Mesothelial cell of epicardium (in vitro differentiated cells): ENCODE results near the gene PRR19. TPM values are rescaled to one million over a fixed set of nuclear protein-coding genes. Genes with fewer than 3 reads are reported as not detected.
A peak's percentile ranks its signal among the peaks of the same experiment; 100 is the strongest.

Experiments
- DNase-seq, 2 experiments: peaks; one replicate each; pipeline ENCODE4 v3.0.0; 2021; ENCODE audit warnings: low spot score in 2 of 2; ENCODE audit not compliant: unreplicated experiment in 2 of 2
- H3K27ac Mint-ChIP-seq: 2 replicates; pipeline ENCODE4 v1.8.0; 2021; ENCODE audit warnings: mixed read lengths
- H3K27me3 Mint-ChIP-seq: 2 replicates; pipeline ENCODE4 v1.8.0; 2021; ENCODE audit warnings: low read depth, mixed read lengths
- H3K36me3 Mint-ChIP-seq: 2 replicates; pipeline ENCODE4 v1.8.0; 2021; ENCODE audit warnings: mixed read lengths
- H3K4me1 Mint-ChIP-seq: 2 replicates; pipeline ENCODE4 v1.8.0; 2021; ENCODE audit warnings: mixed read lengths
- H3K4me3 Mint-ChIP-seq: 2 replicates; pipeline ENCODE4 v1.8.0; 2021; ENCODE audit warnings: mild to moderate bottlenecking, moderate library complexity, mixed read lengths
- H3K9me3 Mint-ChIP-seq: 2 replicates; pipeline ENCODE4 v1.8.0; 2021; ENCODE audit warnings: mixed read lengths
- total RNA-seq: library from RNA; stranded (reverse); gene quantifications from 3 replicates; pipeline ENCODE4 v1.2.1, GENCODE V29; 2021
- TF ChIP-seq, protein P1 (sequence below): fragments of 200-600 bp; sonication (generic); IDR thresholded peaks from one replicate; pipeline ENCODE4 v1.5.0; 2021; ENCODE audit warnings: antibody characterized with exemption; ENCODE audit not compliant: unreplicated experiment

Gene PRR19
- total RNA-seq, 1 donor from 2014 or later: 1.7 TPM

DNA sequence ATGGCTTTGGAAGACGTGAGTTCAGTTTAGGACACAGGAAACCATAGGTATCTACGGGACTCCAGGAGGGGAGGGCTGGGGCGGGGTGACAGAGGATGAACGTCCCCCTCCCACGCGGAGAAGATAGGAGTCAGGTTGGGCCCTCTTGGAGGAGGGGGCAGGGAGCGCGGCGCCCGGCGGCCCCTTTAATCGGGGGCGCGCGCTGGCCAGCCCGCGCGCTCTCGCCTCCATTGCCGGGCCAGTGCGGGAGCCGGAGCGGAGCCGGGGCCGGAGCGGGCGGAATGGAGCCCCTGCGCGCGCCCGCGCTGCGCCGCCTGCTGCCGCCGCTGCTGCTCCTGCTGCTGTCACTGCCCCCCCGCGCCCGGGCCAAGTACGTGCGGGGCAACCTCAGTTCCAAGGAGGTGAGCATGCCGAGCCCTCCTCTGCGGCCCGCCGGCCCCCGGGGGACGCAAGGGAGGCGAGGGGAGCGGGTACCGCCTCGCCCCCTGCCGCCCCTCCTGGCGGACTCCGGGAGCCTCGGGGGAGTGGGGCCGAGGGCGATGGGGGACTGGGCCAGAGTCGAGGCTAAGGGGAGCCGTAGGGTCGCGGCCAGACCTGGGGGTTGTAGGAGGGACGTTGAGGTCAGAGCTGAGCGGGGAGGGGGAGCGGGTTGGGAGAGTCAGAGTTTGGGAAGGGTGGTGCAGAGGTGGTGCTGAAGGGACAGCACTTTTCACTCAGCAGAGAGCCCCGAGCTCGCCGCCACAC is 11.3 kb downstream of the PRR19 start, which contains the start of gene TMEM145:
TMEM145 (plus strand) TSS at position 214 of the 744 bp plus-strand sequence; CDS start at position 282, 68 bp downstream.
- no peak within 1 kb of the TSS for H3K27ac Mint-ChIP-seq
- TF ChIP-seq, protein P1, sequence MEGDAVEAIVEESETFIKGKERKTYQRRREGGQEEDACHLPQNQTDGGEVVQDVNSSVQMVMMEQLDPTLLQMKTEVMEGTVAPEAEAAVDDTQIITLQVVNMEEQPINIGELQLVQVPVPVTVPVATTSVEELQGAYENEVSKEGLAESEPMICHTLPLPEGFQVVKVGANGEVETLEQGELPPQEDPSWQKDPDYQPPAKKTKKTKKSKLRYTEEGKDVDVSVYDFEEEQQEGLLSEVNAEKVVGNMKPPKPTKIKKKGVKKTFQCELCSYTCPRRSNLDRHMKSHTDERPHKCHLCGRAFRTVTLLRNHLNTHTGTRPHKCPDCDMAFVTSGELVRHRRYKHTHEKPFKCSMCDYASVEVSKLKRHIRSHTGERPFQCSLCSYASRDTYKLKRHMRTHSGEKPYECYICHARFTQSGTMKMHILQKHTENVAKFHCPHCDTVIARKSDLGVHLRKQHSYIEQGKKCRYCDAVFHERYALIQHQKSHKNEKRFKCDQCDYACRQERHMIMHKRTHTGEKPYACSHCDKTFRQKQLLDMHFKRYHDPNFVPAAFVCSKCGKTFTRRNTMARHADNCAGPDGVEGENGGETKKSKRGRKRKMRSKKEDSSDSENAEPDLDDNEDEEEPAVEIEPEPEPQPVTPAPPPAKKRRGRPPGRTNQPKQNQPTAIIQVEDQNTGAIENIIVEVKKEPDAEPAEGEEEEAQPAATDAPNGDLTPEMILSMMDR: no peak
- no peaks in the 10 kb centered on the region for H3K36me3 Mint-ChIP-seq
- peak in 1 of 2 experiments; percentile 62 for DNase-seq
- no peaks in the 10 kb centered on the region for H3K9me3 Mint-ChIP-seq
- H3K4me1 Mint-ChIP-seq: peaks cover 7% of the 10 kb centered on the region
- H3K27me3 Mint-ChIP-seq: peaks cover 57% of the 10 kb centered on the region
- peak within 1 kb of the TSS; percentile 63 for H3K4me3 Mint-ChIP-seq

DNA sequence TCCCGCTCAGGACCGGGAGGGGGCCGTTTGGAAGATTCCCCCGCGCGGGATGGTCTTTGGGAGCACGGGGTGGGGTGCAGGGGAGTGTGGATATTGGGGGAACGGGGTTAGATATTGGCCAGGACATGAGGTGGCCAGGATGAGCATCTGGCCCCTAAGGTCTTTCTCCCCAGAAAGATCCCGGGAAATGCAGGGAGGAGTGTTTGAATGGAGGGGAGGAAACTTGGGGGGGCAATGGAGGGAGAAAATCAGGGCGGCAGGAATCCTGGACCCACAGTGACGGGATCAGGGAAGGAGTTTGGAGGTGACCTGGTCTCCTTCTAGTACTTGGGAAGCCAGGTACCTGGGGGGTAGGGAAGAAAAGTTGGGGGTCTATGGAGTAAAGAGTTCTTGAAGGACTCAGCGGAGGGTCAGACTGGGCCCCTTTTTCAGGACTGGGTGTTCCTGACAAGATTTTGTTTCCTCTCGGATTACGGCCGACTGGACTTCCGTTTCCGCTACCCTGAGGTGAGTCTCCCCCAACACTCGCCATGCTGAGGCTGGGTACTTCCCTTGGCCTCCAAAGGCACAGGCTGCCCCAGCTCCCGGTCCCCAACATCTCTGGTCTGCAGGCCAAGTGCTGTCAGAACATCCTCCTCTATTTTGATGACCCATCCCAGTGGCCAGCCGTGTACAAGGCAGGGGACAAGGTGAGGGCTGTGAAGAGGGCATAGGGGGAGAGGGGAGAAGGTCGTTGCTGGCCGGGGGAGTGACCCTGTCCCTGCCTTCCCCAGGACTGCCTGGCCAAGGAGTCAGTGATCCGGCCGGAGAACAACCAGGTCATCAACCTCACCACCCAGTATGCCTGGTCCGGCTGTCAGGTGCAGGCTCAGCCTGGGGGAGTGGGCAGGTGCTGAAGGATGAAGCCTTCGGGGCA is 12.2 kb downstream of the PRR19 start:
- Mint-ChIP-seq H3K27ac (no peak overlapping the region), H3K4me1 (peaks cover 7% of the 10 kb centered on the region), H3K9me3 (no peaks in the 10 kb centered on the region), H3K27me3 (peaks cover 63% of the 10 kb centered on the region), H3K36me3 (no peaks in the 10 kb centered on the region), H3K4me3 (peak overlapping the region; percentile 63)
- no peak for DNase-seq
- TF ChIP-seq, protein P1: no peak

DNA sequence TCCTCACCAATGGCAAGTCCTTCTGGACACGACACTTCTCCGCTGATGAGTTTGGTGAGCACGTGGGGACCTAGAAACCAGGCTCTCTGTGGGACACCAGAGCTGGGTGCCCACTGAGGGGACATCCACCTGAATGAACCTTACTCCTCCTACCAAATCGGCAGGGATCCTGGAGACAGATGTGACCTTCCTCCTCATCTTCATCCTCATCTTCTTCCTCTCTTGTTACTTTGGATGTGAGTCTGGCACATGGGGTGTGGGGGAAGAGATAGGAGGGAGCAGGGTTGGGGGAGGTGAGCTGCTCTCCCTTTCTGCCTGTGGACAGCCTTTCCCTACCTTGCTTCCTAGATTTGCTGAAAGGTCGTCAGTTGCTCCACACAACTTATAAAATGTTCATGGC is 13.1 kb downstream of the PRR19 start:
- peaks cover 7% of the 10 kb centered on the region for H3K4me1 Mint-ChIP-seq
- H3K9me3 Mint-ChIP-seq: no peaks in the 10 kb centered on the region
- H3K36me3 Mint-ChIP-seq: no peaks in the 10 kb centered on the region
- DNase-seq: no peak
- H3K27ac Mint-ChIP-seq: no peak overlapping the region
- TF ChIP-seq, protein P1: no peak
- peaks cover 69% of the 10 kb centered on the region for H3K27me3 Mint-ChIP-seq
- H3K4me3 Mint-ChIP-seq: no peak overlapping the region

DNA sequence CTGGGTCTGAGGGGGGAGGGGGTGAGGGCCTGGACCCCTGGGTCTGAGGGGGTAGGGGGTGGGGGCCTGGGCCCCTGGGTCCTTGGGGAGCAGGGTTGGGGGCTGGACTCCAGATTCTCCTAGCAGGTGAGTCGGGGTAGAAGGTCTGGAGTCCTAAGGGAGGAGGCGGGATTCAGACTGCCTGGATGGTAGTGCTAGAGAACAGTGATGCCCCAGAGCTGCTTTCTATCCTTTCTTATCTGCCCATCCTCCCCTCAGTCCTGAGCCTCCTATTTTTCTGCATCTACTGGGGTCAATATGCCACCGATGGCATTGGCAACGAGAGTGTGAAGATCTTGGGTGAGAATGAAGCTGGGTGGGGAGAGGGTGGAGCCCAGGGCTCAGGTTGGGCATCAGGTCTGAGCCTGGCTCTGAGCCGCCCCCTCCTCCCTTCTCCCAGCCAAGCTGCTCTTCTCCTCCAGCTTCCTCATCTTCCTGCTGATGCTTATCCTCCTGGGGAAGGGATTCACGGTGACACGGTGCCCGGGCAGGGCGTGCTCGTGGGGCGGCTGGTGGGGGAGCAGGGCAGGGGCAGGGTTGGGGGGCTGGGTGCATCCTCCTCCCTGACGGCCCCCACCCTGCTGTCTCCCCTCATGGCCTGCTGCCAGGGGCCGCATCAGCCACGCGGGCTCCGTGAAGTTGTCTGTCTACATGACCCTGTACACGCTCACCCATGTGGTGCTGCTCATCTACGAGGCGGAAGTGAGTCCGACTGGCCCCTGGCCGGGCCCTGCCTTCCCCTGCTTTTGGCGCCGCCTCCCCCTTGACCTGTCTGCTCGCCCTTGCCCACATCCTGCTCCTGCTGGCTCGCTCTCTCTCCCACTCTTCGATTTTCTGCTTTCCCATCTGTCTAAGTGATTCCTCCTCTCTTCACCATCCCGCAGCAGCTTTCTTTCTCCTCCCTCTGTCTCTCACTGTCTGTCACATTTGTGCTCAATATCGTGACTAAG is 14.6 kb downstream of the PRR19 start:
- H3K4me1 Mint-ChIP-seq: peaks cover 7% of the 10 kb centered on the region
- no peak for DNase-seq
- no peaks in the 10 kb centered on the region for H3K9me3 Mint-ChIP-seq
- TF ChIP-seq, protein P1: no peak
- H3K4me3 Mint-ChIP-seq: no peak overlapping the region
- no peaks in the 10 kb centered on the region for H3K36me3 Mint-ChIP-seq
- H3K27me3 Mint-ChIP-seq: peaks cover 79% of the 10 kb centered on the region
- H3K27ac Mint-ChIP-seq: no peak overlapping the region

DNA sequence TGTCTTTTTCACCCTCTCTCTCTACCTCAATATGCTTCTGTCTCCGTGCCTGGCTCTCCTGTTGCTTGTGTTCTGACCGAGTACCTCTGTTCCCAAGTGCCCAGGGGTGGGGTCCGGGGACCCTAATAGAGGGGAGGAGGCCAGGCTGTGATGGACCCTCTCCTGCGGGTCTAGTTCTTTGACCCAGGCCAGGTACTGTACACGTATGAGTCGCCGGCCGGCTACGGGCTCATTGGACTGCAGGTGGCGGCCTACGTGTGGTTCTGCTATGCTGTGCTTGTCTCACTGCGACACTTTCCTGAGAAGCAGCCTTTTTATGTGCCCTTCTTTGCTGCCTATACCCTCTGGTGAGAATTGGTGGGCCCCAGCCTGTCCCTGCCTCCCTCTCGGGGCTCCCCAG is 15.6 kb downstream of the PRR19 start:
- Mint-ChIP-seq H3K4me3 (no peak overlapping the region), H3K36me3 (no peaks in the 10 kb centered on the region), H3K27me3 (peaks cover 81% of the 10 kb centered on the region), H3K27ac (no peak overlapping the region), H3K4me1 (peaks cover 7% of the 10 kb centered on the region), H3K9me3 (no peaks in the 10 kb centered on the region)
- TF ChIP-seq, protein P1: no peak
- DNase-seq: no peak
